ENCODE data around the gene THRAP3. TPM values are rescaled to one million over a fixed set of nuclear protein-coding genes. Genes with fewer than 3 reads are reported as not detected.
A peak's percentile ranks its signal among the peaks of the same experiment; 100 is the strongest.

THRAP3 gene
- total RNA-seq, result 100 to 1,000 TPM in 2 of 4 donors, 10 to 100 TPM in 2; 90.3 to 116 (median 104) TPM

GRCh38 chr1:36223996-36224536, at the start of gene THRAP3:
Gene THRAP3 (plus strand): TSS chr1:36224443. CDS start chr1:36282564, 58,121 bp downstream.
- Histone ChIP-seq H3K4me1 (peaks cover 43 to 52% (median 51%) of the 10 kb centered on the region in 4 donors), H3K27me3 (no peaks in the 10 kb centered on the region), H3K36me3 (peaks cover 0 to 19% (median 12%) of the 10 kb centered on the region in 4 donors), H3K27ac (replicated peaks in 1 of 4) (peak within 1 kb of the TSS; percentile 96 to 99 (median 98)), H3K9me3 (no peaks in the 10 kb centered on the region), H3K4me3 (peak within 1 kb of the TSS; percentile 81 to 92 (median 86))
- intact Hi-C loops (cut with DNase I), result no loop called here
- 1% methylated on average over 33 of the region's 45 CpGs for WGBS
- DNase-seq (ENCODE audit: extremely low spot score), result peak; percentile 100
- peak; percentile 99 for TF ChIP-seq POLR2A (IDR thresholded peaks at IDR 0.05; ENCODE audit: low read depth)
- TF ChIP-seq POLR2AphosphoS5 (IDR thresholded peaks at IDR 0.05), result peak; percentile 99
- peak in 1 of 3 experiments; percentile 4 for TF ChIP-seq CTCF (IDR thresholded peaks at IDR 0.05)
- peak; percentile 33 for TF ChIP-seq EP300 (IDR thresholded peaks at IDR 0.05)

- Histone ChIP-seq H3K9me3 (no peaks in the 10 kb centered on the region), H3K4me1 (peaks cover 71 to 92% (median 78%) of the 10 kb centered on the region in 4 donors)
- TF ChIP-seq POLR2A (IDR thresholded peaks at IDR 0.05; ENCODE audit: low read depth), result no peak
- TF ChIP-seq POLR2AphosphoS5 (IDR thresholded peaks at IDR 0.05), result no peak
- no peak for TF ChIP-seq EP300 (IDR thresholded peaks at IDR 0.05)
- TF ChIP-seq CTCF (IDR thresholded peaks at IDR 0.05), result no peak
Measured at GRCh38 chr1:36174713-36175112, 49.5 kb upstream of the THRAP3 start.

GRCh38 chr1:36175137-36176095, 48.8 kb upstream of the THRAP3 start:
- TF ChIP-seq CTCF (IDR thresholded peaks at IDR 0.05) (no peak), POLR2AphosphoS5 (IDR thresholded peaks at IDR 0.05) (peak; percentile 56 to 76), POLR2A (IDR thresholded peaks at IDR 0.05; ENCODE audit: low read depth) (no peak), EP300 (IDR thresholded peaks at IDR 0.05) (no peak)
- intact Hi-C loops (cut with DNase I), result no loop called here
- Histone ChIP-seq H3K9me3 (no peaks in the 10 kb centered on the region), H3K27ac (replicated peaks in 1 of 4) (peak overlapping the region; percentile 70 to 89 (median 78)), H3K4me3 (no peak overlapping the region), H3K27me3 (no peaks in the 10 kb centered on the region), H3K36me3 (peaks cover 87 to 100% (median 99%) of the 10 kb centered on the region in 4 donors), H3K4me1 (peaks cover 66 to 91% (median 72%) of the 10 kb centered on the region in 4 donors)
- WGBS, result 78% methylated on average over 10 of the region's 11 CpGs
- no peak for DNase-seq (ENCODE audit: extremely low spot score)

More at GRCh38 chr1:36174713-36175112, 49.5 kb upstream of the THRAP3 start:
- 65% methylated on average over 11 of the region's 11 CpGs for WGBS
- intact Hi-C loops (cut with DNase I), result no loop called here
- Histone ChIP-seq H3K27ac (replicated peaks in 1 of 4) (peak overlapping the region; percentile 70 to 89 (median 78)), H3K36me3 (peaks cover 80 to 95% (median 94%) of the 10 kb centered on the region in 4 donors), H3K27me3 (no peaks in the 10 kb centered on the region), H3K4me3 (no peak overlapping the region)
- DNase-seq (ENCODE audit: extremely low spot score), result no peak

GRCh38 chr1:36176106-36176949, 47.9 kb upstream of the THRAP3 start:
- no peaks in the 10 kb centered on the region for H3K27me3 ChIP-seq
- peak overlapping the region; percentile 70 to 89 (median 78) for H3K27ac ChIP-seq (replicated peaks in 1 of 4)
- H3K4me1 ChIP-seq, result peaks cover 58 to 89% (median 69%) of the 10 kb centered on the region in 4 donors
- H3K36me3 ChIP-seq, result peaks cover 92 to 100% (median 99%) of the 10 kb centered on the region in 4 donors
- TF ChIP-seq POLR2A (IDR thresholded peaks at IDR 0.05; ENCODE audit: low read depth) (no peak), POLR2AphosphoS5 (IDR thresholded peaks at IDR 0.05) (no peak), CTCF (IDR thresholded peaks at IDR 0.05) (peak; percentile 37 to 54 (median 43)), EP300 (IDR thresholded peaks at IDR 0.05) (no peak)
- no peak overlapping the region for H3K4me3 ChIP-seq
- DNase-seq (ENCODE audit: extremely low spot score), result no peak
- WGBS, result 76% methylated on average over 35 of the region's 76 CpGs
- no peaks in the 10 kb centered on the region for H3K9me3 ChIP-seq
- intact Hi-C loops (cut with DNase I), result no loop called here

Data from esophagus muscularis mucosa (tissue), 4 donors.